SKM-1 (cell line): ENCODE data around the gene TTC13.
A peak's percentile ranks its signal among the peaks of the same experiment; 100 is the strongest.

Experiments used
- DNase-seq: peaks from one replicate; lab custom pipeline; 2025; ENCODE audit not compliant: unreplicated experiment; lab: John Stamatoyannopoulos, UW

TTC13 gene

DNA sequence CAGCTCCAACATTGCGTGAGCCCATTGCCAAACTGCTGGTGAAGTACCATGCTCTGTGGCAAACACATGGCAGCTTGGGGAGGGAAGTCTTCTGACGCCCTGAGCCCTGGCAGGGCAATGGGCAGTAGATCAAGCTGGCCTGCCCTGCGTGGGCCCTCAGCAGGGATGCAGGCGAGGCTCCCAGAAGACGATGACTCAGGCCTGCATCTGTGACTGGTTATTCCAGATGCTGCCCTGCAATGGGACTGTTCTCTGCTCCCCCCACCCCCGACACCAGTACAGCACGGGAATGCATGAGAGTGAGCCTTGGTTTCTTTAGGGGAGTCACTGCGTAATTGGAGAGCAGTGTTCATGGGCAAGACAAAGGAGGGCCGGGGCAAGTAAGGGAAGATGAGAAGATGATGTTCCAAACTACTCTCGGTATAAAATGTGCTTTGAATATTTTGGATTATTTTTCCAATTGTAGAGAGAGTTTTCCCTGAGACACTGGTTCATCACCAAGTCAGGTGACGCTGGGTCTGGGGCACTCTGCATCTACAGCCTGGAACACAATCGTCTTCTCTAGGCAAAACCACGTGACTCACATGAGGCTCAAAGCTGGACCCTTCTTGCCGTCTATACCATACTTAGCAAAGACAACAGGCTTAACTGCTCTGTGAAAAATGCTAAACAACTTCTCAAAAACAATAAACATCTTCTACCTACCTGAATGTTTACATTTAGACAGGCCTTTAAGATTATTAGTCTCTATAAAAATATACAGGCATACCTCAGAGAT is 101.3 kb downstream of the TTC13 start:
- DNase-seq = no peak

DNA sequence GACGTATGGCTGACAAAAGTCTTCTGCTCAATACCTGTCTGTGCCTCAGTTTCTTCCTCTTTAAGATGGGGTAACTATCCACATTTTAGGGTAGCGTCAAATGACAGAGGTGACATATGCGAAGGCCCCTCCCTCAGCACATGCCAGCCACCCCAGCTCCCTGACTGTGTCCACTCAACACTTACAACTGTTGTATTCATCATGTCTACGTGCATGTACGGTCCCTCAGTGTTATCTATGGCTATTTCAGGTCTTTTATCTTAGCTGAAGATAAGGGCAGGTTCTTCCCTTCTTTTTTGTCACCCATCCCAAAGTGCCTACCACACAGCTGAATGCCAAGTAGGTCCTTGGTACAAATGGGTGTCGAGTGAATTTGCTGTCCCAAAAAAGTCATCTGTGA is 102.0 kb downstream of the TTC13 start:
- DNase-seq = no peak

DNA sequence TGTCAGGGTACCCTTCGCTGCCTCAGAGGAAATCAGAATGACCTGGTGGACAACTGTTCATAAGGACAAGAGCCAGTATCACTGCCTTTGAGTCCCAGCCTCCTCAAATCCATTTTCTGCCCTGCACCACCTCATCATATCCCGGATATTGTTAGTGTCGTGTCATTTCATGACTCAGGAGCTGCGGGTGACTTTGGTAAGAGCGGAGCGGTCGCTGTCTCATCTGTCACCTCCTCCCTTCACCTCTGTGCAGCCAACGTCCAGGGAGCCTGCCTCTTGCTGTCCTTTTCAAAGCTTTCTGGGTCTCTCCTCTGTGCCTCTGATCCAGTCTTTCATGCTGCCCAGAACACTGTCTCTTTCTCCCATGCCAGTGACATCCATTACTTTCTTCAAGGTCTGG is 103.3 kb downstream of the TTC13 start:
- DNase-seq = no peak

DNA sequence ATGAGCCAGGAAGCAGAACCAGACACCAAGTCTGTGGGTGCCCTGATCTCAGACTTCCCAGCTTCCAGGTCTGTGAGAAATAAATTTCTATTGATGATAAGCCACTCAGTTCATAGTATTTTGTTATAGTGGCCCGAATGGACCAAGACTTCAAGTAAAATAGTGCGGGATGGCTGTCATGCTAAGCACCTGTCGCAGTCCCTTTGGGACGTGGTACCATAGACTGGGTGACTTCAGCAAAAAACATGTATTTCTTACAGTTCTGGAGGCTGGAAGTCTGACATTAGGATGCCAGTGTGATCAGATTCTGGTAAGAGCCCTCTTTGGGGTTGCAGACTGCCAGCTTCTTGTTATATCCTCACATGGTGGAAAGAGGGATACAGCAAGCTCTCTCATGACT is 107.7 kb downstream of the TTC13 start:
- no peak for DNase-seq

DNA sequence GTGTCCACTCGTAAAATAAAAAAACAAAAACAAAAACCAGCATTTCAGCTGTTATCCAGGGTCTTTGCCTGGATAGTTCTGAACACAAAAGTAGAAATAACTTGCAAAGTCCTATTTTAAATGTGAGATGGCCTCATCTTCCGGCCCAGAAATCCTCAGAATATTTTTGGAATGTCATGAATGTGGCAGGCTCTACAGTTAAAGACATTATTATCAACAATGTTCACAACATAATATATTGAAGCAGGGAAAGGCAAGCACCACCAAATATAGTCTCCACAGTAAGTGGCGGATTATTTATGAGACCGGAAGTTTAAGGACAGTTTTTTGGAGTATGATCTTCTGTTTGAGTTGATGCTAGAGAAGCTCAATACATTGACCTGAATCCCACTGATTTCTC is 109.2 kb downstream of the TTC13 start:
- DNase-seq = no peak

DNA sequence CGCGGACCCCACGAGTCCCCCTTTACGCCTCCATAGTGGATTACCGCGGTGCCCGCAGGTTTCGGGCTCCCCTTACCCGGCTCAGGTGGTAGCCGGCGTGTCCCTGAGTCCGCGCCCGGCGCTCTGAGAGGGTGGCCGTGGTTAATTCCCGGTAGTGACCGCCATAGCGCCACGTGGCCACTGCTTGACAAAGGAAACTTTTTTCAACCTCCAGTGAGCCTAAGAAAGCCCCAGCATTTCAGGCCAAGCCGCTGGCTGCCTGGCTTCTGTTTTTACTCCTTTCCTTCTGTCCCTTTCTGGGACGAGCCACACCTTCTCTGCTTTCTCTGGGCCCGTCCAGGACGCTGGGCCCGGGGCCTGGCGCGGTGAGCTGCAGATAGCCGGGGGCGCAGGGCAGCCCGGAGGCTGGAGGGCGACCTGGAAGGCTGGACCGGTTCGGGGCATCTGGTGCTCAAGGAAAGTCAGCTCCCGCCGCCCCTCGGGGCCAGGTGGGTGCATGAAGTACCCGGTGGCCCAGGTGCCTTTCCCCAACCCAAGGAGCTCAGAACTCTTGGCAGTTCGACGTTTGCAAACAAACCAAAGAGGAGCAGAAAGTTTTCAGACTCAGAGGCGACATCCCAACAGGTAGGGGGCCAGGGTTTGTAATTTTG is 109.8 kb downstream of the TTC13 start:
- peak; percentile 42 for DNase-seq

DNA sequence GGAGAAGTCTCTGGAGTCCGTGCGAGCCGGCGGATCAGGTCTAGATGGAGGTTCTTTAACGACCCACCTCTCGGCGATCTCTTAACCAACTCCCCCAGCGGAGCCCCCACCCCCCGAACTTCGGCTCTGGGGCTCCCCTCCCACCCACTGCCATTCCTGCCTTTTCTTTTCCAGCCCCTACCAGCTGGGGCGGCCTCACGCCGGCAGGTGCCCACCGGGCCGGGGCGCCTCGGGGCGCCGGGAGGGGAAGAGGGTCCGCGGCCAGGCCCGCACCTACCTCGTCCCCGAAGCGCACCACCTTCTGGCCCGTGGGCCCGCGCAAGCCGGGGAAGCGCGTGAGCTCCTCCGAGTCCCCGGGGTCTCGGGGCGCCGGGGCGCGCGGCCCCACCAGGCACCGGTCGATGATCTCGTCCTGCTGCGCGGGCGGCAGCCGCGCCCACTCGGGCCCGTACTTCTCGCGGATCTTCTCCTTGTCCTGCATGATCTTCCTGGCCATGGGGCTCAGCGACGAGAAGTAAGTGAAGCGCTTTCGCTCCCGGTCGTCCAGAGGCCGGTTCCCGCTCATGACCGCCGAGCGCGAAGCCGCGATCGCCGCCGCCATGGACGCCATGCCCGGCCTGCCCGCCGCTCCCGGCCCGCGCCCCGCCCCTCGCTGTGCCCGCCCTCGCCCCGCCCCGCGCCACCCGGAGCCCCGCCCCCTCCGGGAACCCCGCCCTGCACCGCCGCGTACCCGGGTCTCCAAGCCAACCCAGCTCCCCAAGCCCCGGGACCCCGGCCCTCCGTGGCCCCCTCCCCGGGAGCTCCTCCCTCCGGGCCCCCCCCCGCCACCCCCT is 110.5 kb downstream of the TTC13 start, which contains the start of gene C1orf198:
Gene C1orf198, minus strand, starts transcription at position 619 of the 833 bp plus-strand sequence. Its CDS starts 9 bp downstream, at position 610.
- no peak for DNase-seq

DNA sequence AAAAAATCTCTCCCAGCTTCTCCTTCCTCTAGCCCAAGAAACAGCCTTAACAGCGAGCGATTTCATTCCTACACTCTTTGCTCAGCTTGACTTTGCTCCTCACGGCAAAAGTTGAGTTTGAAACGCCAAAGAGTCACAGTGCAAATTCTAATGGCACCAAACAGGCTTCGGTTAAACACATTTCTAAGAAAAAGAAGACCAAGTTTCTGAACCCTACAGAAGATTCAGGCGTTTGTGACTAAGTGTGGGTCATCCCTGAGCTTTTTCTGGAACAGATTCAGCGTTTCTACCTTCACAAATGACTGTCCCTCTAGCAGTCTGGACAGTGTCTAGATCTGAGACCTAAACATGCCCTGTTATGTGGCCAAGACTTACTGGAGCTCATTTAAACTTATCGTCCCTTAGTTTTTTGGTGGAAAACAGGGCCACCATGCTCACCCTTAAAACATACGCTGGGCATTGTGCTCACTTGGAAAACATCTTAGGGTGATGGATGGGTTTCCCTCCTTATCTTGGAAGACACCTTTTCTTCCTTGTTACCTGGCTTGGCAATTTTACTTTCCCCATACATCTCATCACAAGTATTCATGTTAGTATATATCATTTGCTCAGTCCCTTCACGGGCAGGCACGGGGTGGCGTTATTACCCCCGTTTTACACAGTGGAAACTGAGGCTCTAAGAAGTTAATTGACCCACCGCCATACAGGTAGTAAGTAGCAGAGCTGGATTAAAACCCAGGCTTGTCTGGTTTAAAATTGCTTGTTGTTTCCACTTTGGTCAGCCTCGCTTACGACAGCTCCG is 111.4 kb downstream of the TTC13 start:
- no peak for DNase-seq

DNA sequence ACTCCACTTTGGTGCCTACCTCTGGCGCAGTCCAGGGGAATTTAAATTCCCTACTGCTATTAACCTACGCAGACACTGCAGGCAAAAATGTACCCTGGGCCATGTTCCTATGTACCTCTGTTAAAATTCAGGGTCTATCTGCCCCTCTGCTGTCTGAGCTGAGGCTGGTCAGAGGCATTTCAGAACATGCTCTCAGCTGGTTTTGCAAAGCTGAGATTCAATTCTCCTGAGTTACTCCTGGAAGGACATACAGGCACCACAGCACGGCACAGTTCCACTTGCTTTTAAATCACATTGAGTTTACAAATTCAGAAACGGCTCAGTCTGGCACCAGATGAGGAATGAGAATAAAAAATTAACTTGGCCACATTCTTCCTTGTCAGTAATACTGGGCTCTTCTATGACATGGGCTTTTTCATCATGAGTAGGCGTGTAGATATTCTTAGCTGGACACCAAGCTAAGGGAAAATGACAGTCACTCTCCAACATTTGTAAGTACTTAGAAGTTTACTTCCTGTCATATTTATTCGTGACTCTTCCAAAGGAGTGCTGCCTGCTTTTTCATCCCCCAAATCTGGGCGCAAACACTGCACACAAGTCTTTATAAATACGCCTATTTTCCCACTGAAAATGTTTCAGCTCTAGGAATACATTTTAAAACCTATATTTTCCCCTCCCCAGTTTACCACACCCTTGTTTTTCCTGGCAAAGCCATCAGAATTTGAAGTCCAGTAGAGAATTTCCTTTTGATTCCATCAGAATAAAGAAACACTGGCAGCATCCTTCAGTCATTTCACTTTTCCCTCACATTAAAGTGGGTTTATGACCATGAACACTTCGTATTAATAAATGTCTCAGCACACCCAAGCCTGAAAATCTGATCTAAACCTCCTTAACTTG is 112.2 kb downstream of the TTC13 start:
- no peak for DNase-seq

DNA sequence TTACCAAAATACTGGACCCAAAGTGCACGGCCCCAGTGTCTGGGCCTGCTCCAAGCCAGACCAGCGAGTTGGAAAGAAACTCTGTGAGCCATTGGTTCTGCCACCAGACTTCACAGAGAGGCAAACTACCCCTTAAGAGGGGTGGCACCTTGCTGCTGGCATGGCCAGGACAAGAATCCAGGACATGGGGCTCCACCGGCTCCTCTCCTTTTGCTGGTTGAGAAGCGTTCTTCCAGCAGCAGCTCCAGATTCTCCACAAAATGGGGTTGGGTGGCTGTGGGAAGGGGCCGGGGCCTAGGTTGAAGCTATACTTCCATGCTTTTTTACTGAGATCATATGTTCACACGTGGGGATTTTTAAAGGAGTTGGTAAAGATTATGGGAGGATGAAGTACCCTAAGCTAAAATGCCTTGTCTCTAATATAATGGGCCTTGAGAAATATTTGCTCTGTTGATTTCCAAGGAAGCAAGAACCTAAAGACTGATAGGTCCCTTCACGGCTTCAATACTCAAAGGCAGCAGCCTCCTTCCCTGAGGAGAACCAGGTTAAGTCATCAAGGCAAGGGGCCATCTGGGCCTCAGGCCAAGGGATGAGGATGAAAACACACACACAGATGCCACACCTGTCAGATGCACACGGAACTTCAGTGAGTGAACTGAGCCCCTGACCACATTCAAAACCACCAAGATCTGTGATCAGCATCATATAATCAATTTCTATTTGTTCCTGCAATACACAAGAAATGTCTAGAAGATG is 113.4 kb downstream of the TTC13 start:
- DNase-seq = no peak

DNA sequence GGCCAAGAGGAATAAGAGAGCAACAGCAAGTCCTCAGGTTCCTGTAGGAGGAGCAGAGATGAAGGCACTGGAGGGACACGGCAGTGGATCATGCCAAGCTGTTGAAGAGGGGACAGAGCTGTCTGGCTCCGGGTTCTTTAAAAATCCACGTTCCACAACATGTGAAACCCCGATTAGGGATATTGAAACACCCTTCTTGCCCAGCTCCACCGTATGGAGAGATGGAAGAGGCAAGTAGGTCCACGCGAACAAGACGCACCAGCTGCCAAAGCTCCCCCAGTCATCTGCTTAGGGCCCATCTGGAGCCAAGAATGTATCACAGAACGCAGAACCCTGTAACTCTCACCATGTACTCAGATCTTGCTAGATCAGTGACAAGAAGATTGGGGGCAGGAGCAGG is 114.2 kb downstream of the TTC13 start:
- peak; percentile 43 for DNase-seq

DNA sequence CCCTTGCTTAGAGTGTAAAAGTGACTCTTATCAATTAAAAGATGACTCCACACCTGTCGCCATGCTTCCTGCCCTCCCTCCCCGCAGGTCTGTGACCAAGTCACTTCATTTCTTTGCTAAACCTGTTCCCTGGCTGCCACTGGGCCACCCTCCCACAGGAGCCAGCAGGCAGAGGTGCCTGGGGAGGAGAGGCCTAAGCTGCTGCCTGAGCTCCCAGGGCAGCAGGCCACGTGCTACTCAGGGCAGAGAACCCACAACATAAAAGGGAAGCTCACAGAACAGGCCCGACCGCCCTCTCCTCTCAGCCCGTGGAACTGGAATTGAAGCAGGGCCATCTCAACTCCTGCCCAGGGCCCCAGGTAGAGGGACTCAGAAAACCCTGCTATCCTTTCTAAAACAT is 115.2 kb downstream of the TTC13 start:
- DNase-seq = peak; percentile 93

DNA sequence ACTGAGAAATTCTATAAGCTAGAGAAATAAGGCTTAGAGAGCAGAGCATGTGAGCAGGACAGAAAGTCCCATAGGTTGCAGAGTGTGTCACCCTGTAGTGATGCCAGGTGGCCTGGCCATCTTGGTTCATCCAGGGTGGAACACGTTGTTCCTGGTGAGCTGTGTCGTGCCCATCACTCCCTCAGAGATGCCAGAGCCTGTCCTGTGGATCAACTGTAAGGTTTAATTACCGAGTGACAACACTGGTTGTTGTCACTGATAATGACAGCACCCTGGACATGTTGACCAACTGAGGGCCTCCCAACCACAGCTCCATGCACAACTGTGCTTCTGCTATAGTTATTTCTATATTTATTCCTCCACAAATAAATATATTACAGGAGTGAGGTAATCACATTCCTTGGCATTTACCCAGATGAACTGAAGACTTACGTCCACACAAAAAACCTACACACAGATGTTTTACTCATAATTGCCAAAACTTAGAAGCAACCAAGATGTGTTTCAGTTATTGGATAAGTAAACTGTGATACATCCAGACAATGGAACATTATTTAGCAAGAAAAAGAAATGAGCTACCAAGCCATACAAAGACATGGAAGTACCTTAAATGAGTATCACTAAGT is 116.6 kb downstream of the TTC13 start:
- no peak for DNase-seq

DNA sequence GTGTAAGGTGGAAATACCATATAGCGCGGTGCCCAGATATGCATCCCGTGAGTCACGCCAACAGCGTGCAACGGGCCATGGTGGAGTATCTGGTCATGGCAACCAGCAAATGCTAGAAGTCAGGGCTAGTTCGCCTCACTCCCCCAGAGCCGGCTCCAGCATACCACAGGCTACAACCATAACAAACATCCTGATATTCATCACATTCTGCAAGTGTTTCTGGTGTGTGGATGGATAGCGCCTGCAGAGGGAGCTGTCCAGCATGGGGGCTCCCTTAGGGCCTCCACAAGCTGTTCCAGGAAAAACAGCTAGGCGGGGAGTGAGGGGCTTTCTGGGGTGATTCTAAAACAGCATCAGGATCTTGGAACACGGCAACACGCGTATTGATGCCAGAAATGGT is 117.2 kb downstream of the TTC13 start:
- no peak for DNase-seq

DNA sequence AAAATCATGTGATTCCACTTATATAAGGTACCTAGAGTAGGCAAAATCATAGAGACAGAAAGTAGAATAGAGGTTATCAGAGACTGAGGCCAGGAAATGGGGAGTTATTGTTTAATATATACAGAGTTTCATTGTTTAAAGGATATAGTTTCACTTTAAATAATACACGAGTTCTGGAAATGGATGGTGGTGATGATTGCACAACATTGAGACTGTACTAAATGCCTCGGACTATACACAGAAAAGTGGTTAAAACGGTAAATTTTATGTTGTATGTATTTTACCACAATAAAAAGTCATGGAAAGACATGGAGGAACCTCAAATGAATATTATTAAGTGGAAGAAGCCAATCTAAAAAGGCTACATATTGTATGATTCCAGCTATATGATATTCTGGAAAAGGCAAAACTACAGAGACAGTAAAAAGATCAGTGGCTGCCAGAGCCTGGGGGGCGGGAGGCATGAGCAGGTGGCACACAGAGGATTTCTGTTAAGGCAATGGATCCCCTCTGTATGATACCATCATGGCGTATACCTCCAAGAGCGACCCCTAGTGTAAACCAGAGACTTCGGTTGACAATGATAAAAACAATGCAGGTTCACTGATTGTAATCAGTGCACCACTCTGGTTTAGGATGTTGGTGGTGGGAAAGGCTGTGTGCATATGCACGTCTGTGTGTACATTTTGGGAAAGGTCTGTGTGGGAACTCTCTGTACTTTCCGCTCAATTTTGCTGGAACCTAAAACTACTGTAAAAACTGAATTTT is 117.9 kb downstream of the TTC13 start:
- no peak for DNase-seq

DNA sequence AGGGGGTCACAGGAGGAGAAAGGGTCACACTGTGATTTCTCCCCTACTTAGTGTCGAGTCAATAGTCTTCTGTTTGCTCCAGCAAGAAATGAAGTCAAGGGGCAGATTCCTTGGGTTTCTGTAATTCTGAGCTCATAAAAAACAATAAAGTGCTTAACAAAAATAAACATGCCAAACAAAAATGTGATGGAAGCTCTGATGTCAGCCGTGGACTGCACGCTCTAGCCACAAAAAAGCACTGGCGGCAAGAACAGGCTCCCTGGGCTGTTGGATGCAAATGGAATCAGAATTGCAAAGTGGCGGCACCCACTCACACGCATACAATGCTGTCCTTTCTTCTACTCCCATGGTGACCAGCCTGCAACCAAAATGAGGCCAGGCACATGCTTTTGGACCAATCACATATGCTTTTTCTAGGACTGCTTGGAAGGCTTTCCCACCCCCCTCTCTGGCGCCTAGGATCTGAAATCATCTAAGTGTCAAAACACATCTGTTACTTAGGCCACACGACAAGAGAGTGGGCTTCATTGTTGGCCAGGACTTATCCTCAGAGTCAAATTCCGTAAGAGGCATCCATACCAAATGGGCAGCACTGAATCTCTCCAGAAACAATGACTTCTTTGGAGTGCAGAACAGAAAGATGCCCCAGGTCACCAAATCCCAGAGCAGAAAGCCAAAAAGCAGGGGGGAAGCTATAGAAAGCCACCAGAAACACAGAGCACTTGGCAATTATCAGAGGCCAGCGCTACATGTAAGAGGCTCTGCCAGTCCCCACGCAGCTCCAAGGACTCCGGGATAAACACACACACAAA is 119.5 kb downstream of the TTC13 start:
- DNase-seq = no peak

DNA sequence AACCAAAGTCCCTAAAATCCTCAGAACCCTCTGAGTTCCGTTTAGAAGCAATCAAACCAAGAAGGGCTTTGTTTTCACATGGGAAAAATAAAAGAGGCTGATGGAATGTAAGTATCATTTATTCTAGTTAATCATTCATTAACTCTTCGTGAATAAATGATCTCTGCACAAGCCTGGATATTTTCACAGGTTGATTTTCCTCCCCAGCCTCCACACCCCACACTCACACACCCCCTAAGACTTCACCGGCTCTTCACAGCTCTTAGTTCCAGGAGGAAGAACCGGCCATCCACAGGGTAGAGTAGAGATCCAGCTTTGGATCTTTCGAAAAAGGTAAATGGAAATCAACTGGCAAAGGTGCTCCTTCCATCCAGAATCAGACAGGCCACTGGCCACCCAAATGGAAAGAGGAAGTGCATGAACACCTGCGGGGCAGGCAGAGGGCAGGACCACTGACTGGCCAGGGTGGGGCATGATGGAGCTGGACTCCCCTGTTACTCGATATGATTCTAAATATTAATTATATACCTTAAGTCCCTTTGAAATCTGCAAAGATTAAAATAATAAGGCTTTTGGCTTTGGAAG is 120.3 kb downstream of the TTC13 start:
- no peak for DNase-seq
